CD4-positive, alpha-beta T cell (primary cell): ENCODE measurements around the gene C3orf52. TPM values are rescaled to one million over a fixed set of nuclear protein-coding genes. Genes with fewer than 3 reads are reported as not detected.

Experiments used
- ATAC-seq: fragments of 200-7000 bp; cut with Tn5 transposase; one replicate; pipeline ENCODE4 v1.10.0; 2022; ENCODE audit warnings: mild to moderate bottlenecking; ENCODE audit not compliant: poor library complexity
- CTCF ChIA-PET: fragments of 350-600 bp; sonication (Branson Sonifier 250); formaldehyde crosslinking; loops from one replicate; lab custom pipeline; 2021; ENCODE audit warnings: antibody characterized with exemption, inconsistent platforms; lab: Charles Lee
- POLR2A ChIA-PET: fragments of 350-600 bp; sonication (Branson Sonifier 250); formaldehyde crosslinking; loops from one replicate; lab custom pipeline; 2021; ENCODE audit warnings: antibody characterized with exemption, inconsistent platforms; lab: Charles Lee
- DNase-seq, 14 experiments: peaks; one replicate each; pipeline ENCODE4 v3.0.0-alpha.2; 2013 to 2020; ENCODE audit warnings: mixed read lengths in 2 of 14
- H3K27ac ChIP-seq, 2 donors: one replicate each; pipeline versions ENCODE4 v1.5.1 to v1.7.0; 2013; ENCODE audit warnings: low read length in 2 of 2, low read depth in 1 of 2, mild to moderate bottlenecking in 1 of 2
- H3K27me3 ChIP-seq, 2 experiments: 1 replicate in 1 of 2; 2 replicates in 1 of 2; pipeline versions ENCODE4 v1.6.1 to v1.7.0; 2013; ENCODE audit warnings: low read length in 2 of 2, control low read depth in 1 of 2, mild to moderate bottlenecking in 1 of 2, moderate library complexity in 1 of 2; ENCODE audit not compliant: insufficient read depth in 2 of 2, control insufficient read depth in 1 of 2
- H3K36me3 ChIP-seq: one replicate; pipeline ENCODE4 v1.6.1; 2013; ENCODE audit warnings: low read length, control low read depth; ENCODE audit not compliant: insufficient read depth
- H3K4me1 ChIP-seq: one replicate; pipeline ENCODE4 v1.6.1; 2013; ENCODE audit warnings: low read length, control low read depth; ENCODE audit not compliant: insufficient read depth
- H3K4me3 ChIP-seq: one replicate; pipeline ENCODE4 v1.5.1; 2013; ENCODE audit warnings: mild to moderate bottlenecking, low read length, moderate library complexity
- H3K9me3 ChIP-seq, 2 experiments: 1 replicate in 1 of 2; 2 replicates in 1 of 2; pipeline versions ENCODE4 v1.6.1 to v1.7.0; 2013; ENCODE audit warnings: low read length in 2 of 2, mild to moderate bottlenecking in 2 of 2, control low read depth in 1 of 2, moderate library complexity in 1 of 2; ENCODE audit not compliant: control insufficient read depth in 1 of 2, insufficient read depth in 1 of 2
- H3K27ac Mint-ChIP-seq: one replicate; pipeline ENCODE4 v1.8.0; 2020; ENCODE audit warnings: mixed read lengths
- H3K27me3 Mint-ChIP-seq: one replicate; pipeline ENCODE4 v1.8.0; 2021; ENCODE audit warnings: mixed read lengths
- H3K36me3 Mint-ChIP-seq: one replicate; pipeline ENCODE4 v1.8.0; 2021; ENCODE audit warnings: low read depth, mixed read lengths
- H3K4me1 Mint-ChIP-seq: one replicate; pipeline ENCODE4 v1.8.0; 2021; ENCODE audit warnings: low read depth, mixed read lengths
- H3K4me3 Mint-ChIP-seq: one replicate; pipeline ENCODE4 v1.8.0; 2020; ENCODE audit warnings: mild to moderate bottlenecking, mixed read lengths
- H3K9me3 Mint-ChIP-seq: one replicate; pipeline ENCODE4 v1.8.0; 2020; ENCODE audit warnings: mixed read lengths
- intact Hi-C, 2 experiments: fragments of 100-400 bp; cut with DNase I in 1 of 2; cut with micrococcal nuclease in 1 of 2; formaldehyde crosslinking; loops; one replicate each; pipeline versions ENCODE4 v1.15.1 to v1.9.0; 2023 to 2025; cut with DNase I, micrococcal nuclease
- total RNA-seq, 174 experiments: library from RNA in 2 of 174; stranded (reverse) in 2 of 174; gene quantifications; one replicate each; pipeline ENCODE4 v1.2.3 and lab custom pipeline; 2021 to 2026
- TF ChIP-seq, protein P1 (sequence below): fragments of 200-600 bp; IDR thresholded peaks from one replicate; pipeline ENCODE4 v1.8.0; 2022; ENCODE audit warnings: antibody characterized with exemption, mild to moderate bottlenecking

The C3orf52 gene
- total RNA-seq, 2 experiments from 2014 or later = 1.6 to 2.7 TPM

- intact Hi-C loops = loop anchor here in 1 of 2 experiments (10.0 kb wide), 1 partner anchor 174 kb away; no protein-coding TSS in a partner anchor
- H3K4me3 ChIP-seq = peak overlapping the region; percentile 60
These were observed 44.9 kb downstream of the C3orf52 start for GRCh38 chr3:112131111-112131510.

GRCh38 chr3:112132088-112132487 lies 45.9 kb downstream of the C3orf52 start:
- ChIA-PET CTCF (interaction anchor here (1.6 kb wide), 1 partner anchor 20 kb away, joined by 5 read pairs; no protein-coding TSS in a partner anchor), POLR2A (interaction anchor here (1.5 to 1.7 kb wide), 2 partner anchors 201 to 430 kb away, joined by 5 to 9 read pairs; partner anchors contain the start of genes ATG3, CD200 and SLC35A5)
- Mint-ChIP-seq H3K27ac (peak overlapping the region; percentile 88), H3K9me3 (no peaks in the 10 kb centered on the region), H3K36me3 (peaks cover 5% of the 10 kb centered on the region), H3K4me3 (peak overlapping the region; percentile 89), H3K4me1 (peaks cover 95% of the 10 kb centered on the region), H3K27me3 (no peaks in the 10 kb centered on the region)
- intact Hi-C loops = loop anchor here in 1 of 2 experiments (10.0 kb wide), 1 partner anchor 173 kb away; no protein-coding TSS in a partner anchor
- DNase-seq = no peak
- H3K4me1 ChIP-seq = peaks cover 78% of the 10 kb centered on the region
- peaks cover 5% of the 10 kb centered on the region for H3K36me3 ChIP-seq
- TF ChIP-seq, protein P1, sequence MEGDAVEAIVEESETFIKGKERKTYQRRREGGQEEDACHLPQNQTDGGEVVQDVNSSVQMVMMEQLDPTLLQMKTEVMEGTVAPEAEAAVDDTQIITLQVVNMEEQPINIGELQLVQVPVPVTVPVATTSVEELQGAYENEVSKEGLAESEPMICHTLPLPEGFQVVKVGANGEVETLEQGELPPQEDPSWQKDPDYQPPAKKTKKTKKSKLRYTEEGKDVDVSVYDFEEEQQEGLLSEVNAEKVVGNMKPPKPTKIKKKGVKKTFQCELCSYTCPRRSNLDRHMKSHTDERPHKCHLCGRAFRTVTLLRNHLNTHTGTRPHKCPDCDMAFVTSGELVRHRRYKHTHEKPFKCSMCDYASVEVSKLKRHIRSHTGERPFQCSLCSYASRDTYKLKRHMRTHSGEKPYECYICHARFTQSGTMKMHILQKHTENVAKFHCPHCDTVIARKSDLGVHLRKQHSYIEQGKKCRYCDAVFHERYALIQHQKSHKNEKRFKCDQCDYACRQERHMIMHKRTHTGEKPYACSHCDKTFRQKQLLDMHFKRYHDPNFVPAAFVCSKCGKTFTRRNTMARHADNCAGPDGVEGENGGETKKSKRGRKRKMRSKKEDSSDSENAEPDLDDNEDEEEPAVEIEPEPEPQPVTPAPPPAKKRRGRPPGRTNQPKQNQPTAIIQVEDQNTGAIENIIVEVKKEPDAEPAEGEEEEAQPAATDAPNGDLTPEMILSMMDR = no peak
- H3K4me3 ChIP-seq = peak overlapping the region; percentile 60
- peak overlapping the region; percentile 77 to 78 for H3K27ac ChIP-seq
- H3K27me3 ChIP-seq = no peaks in the 10 kb centered on the region
- no peaks in the 10 kb centered on the region for H3K9me3 ChIP-seq
- no peak for ATAC-seq

More at GRCh38 chr3:112131111-112131510, 44.9 kb downstream of the C3orf52 start:
- Mint-ChIP-seq H3K27ac (peak overlapping the region; percentile 88), H3K4me1 (peaks cover 95% of the 10 kb centered on the region), H3K36me3 (peaks cover 13% of the 10 kb centered on the region), H3K9me3 (no peaks in the 10 kb centered on the region), H3K4me3 (peak overlapping the region; percentile 52), H3K27me3 (no peaks in the 10 kb centered on the region)
- peaks cover 80% of the 10 kb centered on the region for H3K4me1 ChIP-seq
- POLR2A ChIA-PET = interaction anchor here (1.1 kb wide), 1 partner anchor 153 kb away, joined by 4 read pairs; the partner anchor contains the start of gene ABHD10
- TF ChIP-seq, protein P1 = no peak
- CTCF ChIA-PET = interaction anchor here (1.6 kb wide), 1 partner anchor 19 kb away, joined by 5 read pairs; no protein-coding TSS in a partner anchor
- no peaks in the 10 kb centered on the region for H3K27me3 ChIP-seq
- ATAC-seq (no peak), DNase-seq (no peak)
- peaks cover 5% of the 10 kb centered on the region for H3K36me3 ChIP-seq
- H3K27ac ChIP-seq = peak overlapping the region; percentile 41 to 92
- H3K9me3 ChIP-seq = no peaks in the 10 kb centered on the region

DNA sequence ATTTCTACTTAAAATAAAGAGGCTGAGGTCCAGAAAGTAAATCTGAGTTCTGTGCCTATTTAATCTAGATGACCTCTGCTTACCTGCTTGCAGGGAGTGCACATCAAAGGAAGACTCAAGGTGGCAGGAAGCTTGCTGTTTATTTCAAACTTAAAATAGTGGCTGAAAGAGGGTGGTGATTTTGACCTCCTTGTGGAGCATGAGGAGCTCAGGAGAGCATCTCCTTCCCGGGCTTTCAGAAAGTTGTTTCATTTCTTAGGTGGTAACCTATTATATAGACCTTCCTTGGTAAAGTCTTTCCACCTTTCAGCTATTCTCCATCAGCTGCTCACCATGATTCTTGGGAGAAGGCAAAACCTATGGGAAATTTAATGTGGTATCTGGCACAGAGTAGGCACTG lies 46.4 kb downstream of the C3orf52 start:
- POLR2A ChIA-PET = interaction anchor here (1.3 to 1.7 kb wide), 3 partner anchors 9 to 429 kb away, joined by 3 to 9 read pairs (median 5); partner anchors contain the start of genes ATG3, CD200 and SLC35A5
- Histone ChIP-seq H3K4me3 (peak overlapping the region; percentile 60), H3K36me3 (peaks cover 5% of the 10 kb centered on the region), H3K9me3 (no peaks in the 10 kb centered on the region), H3K4me1 (peaks cover 76% of the 10 kb centered on the region), H3K27me3 (no peaks in the 10 kb centered on the region), H3K27ac (peak overlapping the region; percentile 77 to 78)
- peak overlapping the region; percentile 88 for H3K27ac Mint-ChIP-seq
- H3K9me3 Mint-ChIP-seq = no peaks in the 10 kb centered on the region
- peaks cover 95% of the 10 kb centered on the region for H3K4me1 Mint-ChIP-seq
- H3K36me3 Mint-ChIP-seq = peaks cover 5% of the 10 kb centered on the region
- no peaks in the 10 kb centered on the region for H3K27me3 Mint-ChIP-seq
- CTCF ChIA-PET = interaction anchor here (1.6 kb wide), 1 partner anchor 21 kb away, joined by 5 read pairs; no protein-coding TSS in a partner anchor
- DNase-seq = peak in 2 of 14 experiments; percentile 35 to 45
- peak overlapping the region; percentile 89 for H3K4me3 Mint-ChIP-seq
- intact Hi-C loops = loop anchor here in 1 of 2 experiments (10.0 kb wide), 1 partner anchor 172 kb away; no protein-coding TSS in a partner anchor
- ATAC-seq = no peak
- TF ChIP-seq, protein P1 = no peak
